KMS-11 (cell line): ENCODE measurements around the gene UBE2J1.

ENCODE experiments used
- H2AFZ ChIP-seq: fragments of 200-600 bp; sonication (generic); 2 replicates; pipeline ENCODE4 v1.6.1; 2016; ENCODE audit warnings: antibody characterized with exemption, mixed run types, low read depth
- H3K27ac ChIP-seq: fragments of 200-600 bp; sonication (generic); 2 replicates; pipeline ENCODE4 v1.6.1; 2016; ENCODE audit warnings: mild to moderate bottlenecking, mixed run types
- H3K27me3 ChIP-seq: fragments of 200-600 bp; sonication (generic); 2 replicates; pipeline ENCODE4 v1.6.1; 2017; ENCODE audit warnings: mild to moderate bottlenecking, low read depth, mixed run types, moderate library complexity; ENCODE audit not compliant: insufficient read depth
- H3K36me3 ChIP-seq: fragments of 200-600 bp; sonication (generic); 2 replicates; pipeline ENCODE4 v1.6.1; 2017; ENCODE audit warnings: mild to moderate bottlenecking, mixed run types; ENCODE audit not compliant: insufficient read depth
- H3K4me1 ChIP-seq: fragments of 200-600 bp; sonication (generic); 2 replicates; pipeline ENCODE4 v1.6.1; 2016; ENCODE audit warnings: mild to moderate bottlenecking, low read depth, mixed run types; ENCODE audit not compliant: poor library complexity, severe bottlenecking
- H3K4me2 ChIP-seq: fragments of 200-600 bp; sonication (generic); 2 replicates; pipeline ENCODE4 v1.7.0; 2016; ENCODE audit warnings: mild to moderate bottlenecking, mixed run types
- H3K4me3 ChIP-seq: fragments of 200-600 bp; sonication (generic); IDR thresholded peaks from 2 replicates; pipeline ENCODE4 v1.6.1; 2017; ENCODE audit warnings: low read depth, low read length, mixed read lengths; ENCODE audit not compliant: insufficient read depth
- H3K79me2 ChIP-seq: fragments of 200-600 bp; sonication (generic); 2 replicates; pipeline ENCODE4 v1.6.1; 2016; ENCODE audit warnings: low read depth, mixed run types; ENCODE audit not compliant: insufficient read depth
- H3K9ac ChIP-seq: fragments of 200-600 bp; sonication (generic); 2 replicates; pipeline ENCODE4 v1.6.1; 2016; ENCODE audit warnings: mild to moderate bottlenecking, mixed run types
- H4K20me1 ChIP-seq: fragments of 200-600 bp; sonication (generic); 2 replicates; pipeline ENCODE4 v1.6.1; 2016; ENCODE audit warnings: mild to moderate bottlenecking, mixed run types; ENCODE audit not compliant: insufficient read depth
- TF ChIP-seq, protein P1 (sequence below): fragments of 200-600 bp; sonication (generic); conservative IDR thresholded peaks from 2 replicates; pipeline ENCODE4 v1.6.1; 2017; ENCODE audit warnings: low read depth, mild to moderate bottlenecking, antibody characterized with exemption, low read length, moderate library complexity, mixed read lengths

UBE2J1 gene

DNA sequence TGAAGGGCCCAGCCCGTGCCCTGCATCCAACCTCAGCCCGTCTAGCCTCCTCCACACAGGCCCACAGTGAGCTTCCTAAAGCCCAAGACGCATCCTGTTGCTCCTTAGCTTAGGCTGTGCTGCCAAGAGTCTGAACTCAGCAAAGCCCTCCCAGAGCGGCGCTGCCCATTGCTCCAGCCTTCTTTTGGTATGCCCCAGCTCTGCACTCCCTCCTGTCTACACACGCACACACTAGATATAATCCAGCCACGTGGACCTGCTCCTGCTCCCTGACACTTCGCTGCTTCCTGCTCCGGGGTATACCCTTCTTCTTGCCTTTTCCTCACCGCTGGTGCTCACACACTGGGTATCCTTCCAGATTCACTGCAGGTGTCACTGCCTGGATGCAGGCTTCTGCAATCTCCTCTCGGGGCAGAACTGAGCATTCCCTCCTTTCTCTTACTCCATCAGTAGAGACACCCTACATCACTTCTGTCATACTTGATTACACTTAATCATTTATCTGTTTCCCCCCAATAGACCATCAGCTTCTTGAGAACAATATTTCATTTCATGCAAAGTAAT, 61.2 kb downstream of the UBE2J1 start:
- H3K4me2 ChIP-seq = no peak overlapping the region
- no peak overlapping the region for H3K9ac ChIP-seq
- no peak overlapping the region for H3K4me3 ChIP-seq
- H3K36me3 ChIP-seq = no peaks in the 10 kb centered on the region
- H3K27me3 ChIP-seq = no peaks in the 10 kb centered on the region
- TF ChIP-seq, protein P1, sequence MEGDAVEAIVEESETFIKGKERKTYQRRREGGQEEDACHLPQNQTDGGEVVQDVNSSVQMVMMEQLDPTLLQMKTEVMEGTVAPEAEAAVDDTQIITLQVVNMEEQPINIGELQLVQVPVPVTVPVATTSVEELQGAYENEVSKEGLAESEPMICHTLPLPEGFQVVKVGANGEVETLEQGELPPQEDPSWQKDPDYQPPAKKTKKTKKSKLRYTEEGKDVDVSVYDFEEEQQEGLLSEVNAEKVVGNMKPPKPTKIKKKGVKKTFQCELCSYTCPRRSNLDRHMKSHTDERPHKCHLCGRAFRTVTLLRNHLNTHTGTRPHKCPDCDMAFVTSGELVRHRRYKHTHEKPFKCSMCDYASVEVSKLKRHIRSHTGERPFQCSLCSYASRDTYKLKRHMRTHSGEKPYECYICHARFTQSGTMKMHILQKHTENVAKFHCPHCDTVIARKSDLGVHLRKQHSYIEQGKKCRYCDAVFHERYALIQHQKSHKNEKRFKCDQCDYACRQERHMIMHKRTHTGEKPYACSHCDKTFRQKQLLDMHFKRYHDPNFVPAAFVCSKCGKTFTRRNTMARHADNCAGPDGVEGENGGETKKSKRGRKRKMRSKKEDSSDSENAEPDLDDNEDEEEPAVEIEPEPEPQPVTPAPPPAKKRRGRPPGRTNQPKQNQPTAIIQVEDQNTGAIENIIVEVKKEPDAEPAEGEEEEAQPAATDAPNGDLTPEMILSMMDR = no peak
- H3K27ac ChIP-seq = no peak overlapping the region
- H4K20me1 ChIP-seq = no peaks in the 10 kb centered on the region
- peaks cover 6% of the 10 kb centered on the region for H3K4me1 ChIP-seq
- no peaks in the 10 kb centered on the region for H3K79me2 ChIP-seq
- H2AFZ ChIP-seq = no peak overlapping the region

DNA sequence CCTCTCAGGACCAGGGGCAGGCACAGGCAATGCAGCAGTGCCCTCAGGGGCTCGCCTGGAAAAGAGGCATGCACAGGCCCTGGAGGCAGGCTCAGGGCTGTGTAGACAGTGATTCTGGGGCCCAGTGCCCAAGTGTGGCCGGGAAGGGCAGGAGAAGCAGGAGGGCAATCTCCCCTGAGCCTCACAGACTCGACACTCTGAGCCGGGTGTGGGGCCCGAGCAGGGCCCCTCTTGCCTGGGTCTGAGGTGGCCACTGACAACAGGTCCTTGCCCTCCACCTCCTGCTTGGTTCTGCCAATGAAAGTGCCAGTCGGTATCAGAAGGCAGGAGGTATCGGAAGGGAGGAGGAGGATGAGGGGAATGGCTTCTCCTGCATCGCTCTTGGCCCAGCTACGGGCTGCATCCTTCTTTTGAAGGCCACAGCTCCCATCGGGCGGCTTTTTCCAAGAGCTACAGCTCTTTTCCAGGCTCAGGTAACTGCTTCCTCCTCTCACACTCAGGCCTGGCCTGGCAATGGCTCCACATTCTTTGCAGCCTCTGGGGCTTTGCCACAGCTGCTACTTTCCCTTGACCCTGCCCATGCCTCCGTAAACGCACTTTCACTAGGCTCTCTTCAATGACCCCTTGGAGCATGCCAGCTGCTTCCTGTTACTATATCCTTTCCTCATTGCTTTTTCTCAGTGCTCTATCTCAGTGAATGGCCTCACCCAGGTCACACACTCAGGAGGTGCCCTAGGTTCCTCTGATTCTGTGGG, 61.9 kb downstream of the UBE2J1 start:
- H3K27ac ChIP-seq = no peak overlapping the region
- H4K20me1 ChIP-seq = no peaks in the 10 kb centered on the region
- H3K36me3 ChIP-seq = no peaks in the 10 kb centered on the region
- no peak overlapping the region for H3K4me2 ChIP-seq
- no peak overlapping the region for H3K9ac ChIP-seq
- H3K4me3 ChIP-seq = no peak overlapping the region
- H3K4me1 ChIP-seq = no peaks in the 10 kb centered on the region
- no peaks in the 10 kb centered on the region for H3K79me2 ChIP-seq
- TF ChIP-seq, protein P1 = no peak
- no peaks in the 10 kb centered on the region for H3K27me3 ChIP-seq
- no peak overlapping the region for H2AFZ ChIP-seq

DNA sequence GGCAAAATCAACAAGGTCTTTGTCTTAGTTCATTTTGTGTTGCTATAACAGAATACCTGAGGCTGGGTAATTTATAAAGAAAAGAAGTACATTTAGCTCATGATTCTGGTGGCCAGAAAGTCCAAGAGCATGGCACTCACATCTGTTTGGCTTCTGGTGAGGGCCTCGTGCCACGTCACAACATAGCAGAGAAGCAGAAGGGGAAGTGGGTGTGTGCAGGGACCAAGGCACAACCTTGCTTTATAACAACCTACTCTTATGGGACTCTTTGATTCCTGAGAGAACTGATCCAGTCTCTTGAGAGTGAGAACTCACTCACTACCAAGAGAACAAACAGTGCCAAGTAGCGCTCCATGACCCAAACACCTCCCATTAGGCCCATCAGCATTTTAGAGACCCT, 62.8 kb downstream of the UBE2J1 start:
- Histone ChIP-seq H3K27me3 (no peaks in the 10 kb centered on the region), H3K27ac (no peak overlapping the region), H3K4me1 (no peaks in the 10 kb centered on the region), H4K20me1 (no peaks in the 10 kb centered on the region), H3K36me3 (no peaks in the 10 kb centered on the region), H3K79me2 (no peaks in the 10 kb centered on the region), H3K4me2 (no peak overlapping the region), H2AFZ (no peak overlapping the region), H3K4me3 (no peak overlapping the region), H3K9ac (no peak overlapping the region)
- TF ChIP-seq, protein P1 = no peak

DNA sequence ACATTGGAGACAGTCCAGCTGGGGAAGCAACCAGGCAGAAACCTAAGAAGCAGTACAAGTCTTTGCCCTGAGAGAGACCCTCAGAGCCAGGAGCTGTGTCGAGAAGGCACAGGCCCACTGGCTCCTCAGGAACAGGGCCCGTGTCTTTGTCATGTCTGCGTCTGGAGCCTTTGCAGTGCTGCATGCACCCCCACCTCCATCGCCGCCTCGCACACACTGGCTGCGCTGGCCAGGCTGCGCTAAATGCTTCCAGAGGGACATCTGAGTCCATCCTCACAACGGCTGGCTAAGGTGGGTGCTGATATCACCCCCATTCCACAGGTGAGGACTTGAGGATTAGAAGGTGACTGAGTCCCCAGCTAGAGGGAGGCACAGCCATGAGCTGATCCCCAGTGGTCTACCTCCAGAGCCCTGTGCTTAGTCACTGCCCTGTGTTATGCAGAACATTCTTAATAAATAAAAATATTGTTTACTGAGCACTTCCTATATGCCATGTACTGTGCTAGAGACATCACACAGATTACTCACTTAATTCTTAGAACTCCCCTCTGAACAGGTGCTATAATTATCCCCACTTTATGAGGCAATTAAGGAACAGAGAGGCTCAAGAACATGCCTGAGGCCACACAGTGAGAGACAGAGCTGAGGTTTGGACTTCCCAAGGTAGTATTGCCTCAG, 65.0 kb downstream of the UBE2J1 start:
- H4K20me1 ChIP-seq = no peaks in the 10 kb centered on the region
- H3K36me3 ChIP-seq = no peaks in the 10 kb centered on the region
- H2AFZ ChIP-seq = no peak overlapping the region
- TF ChIP-seq, protein P1 = no peak
- no peaks in the 10 kb centered on the region for H3K27me3 ChIP-seq
- H3K4me3 ChIP-seq = no peak overlapping the region
- no peaks in the 10 kb centered on the region for H3K79me2 ChIP-seq
- no peak overlapping the region for H3K27ac ChIP-seq
- no peaks in the 10 kb centered on the region for H3K4me1 ChIP-seq
- no peak overlapping the region for H3K9ac ChIP-seq
- no peak overlapping the region for H3K4me2 ChIP-seq
